Esophagus muscularis mucosa (tissue), 4 donors: ENCODE data around the gene COL6A6. TPM values are rescaled to one million over a fixed set of nuclear protein-coding genes. Genes with fewer than 3 reads are reported as not detected.
A peak's percentile ranks its signal among the peaks of the same experiment; 100 is the strongest.

Experiments used
- DNase-seq: peaks from one replicate; pipeline ENCODE4 v3.0.0-alpha.2; 2017; ENCODE audit errors: extremely low spot score
- H3K27ac ChIP-seq, 4 donors: fragments of 200-600 bp; sonication (generic); replicated peaks in 1 of 4; 1 replicate in 3 of 4; 2 replicates in 1 of 4; pipeline ENCODE4 v1.5.1; 2016 to 2019; ENCODE audit warnings: mild to moderate bottlenecking in 1 of 4
- H3K27me3 ChIP-seq, 4 donors: fragments of 200-600 bp; sonication (generic); one replicate each; pipeline versions ENCODE4 v1.5.1 to v1.6.0; 2016 to 2019
- H3K36me3 ChIP-seq, 4 donors: fragments of 200-600 bp; sonication (generic); one replicate each; pipeline ENCODE4 v1.5.1; 2016 to 2019
- H3K4me1 ChIP-seq, 4 donors: fragments of 200-600 bp; sonication (generic); one replicate each; pipeline ENCODE4 v1.5.1; 2016 to 2019
- H3K4me3 ChIP-seq, 4 donors: fragments of 200-600 bp; sonication (generic); 1 replicate in 2 of 4; 2 replicates in 2 of 4; pipeline ENCODE4 v1.5.1; 2016 to 2019; ENCODE audit warnings: mild to moderate bottlenecking in 4 of 4, moderate library complexity in 1 of 4
- H3K9me3 ChIP-seq, 4 donors: fragments of 200-600 bp; sonication (generic); 1 replicate in 3 of 4; 2 replicates in 1 of 4; pipeline ENCODE4 v1.5.1; 2016 to 2019
- CTCF ChIP-seq, 3 experiments: fragments of 200-600 bp in 2 of 3; fragments of 450-650 bp in 1 of 3; sonication (generic) in 2 of 3; IDR thresholded peaks; one replicate each; pipeline ENCODE4 v1.5.1; 2017 to 2019; ENCODE audit warnings: antibody characterized with exemption in 3 of 3, mild to moderate bottlenecking in 2 of 3, moderate library complexity in 1 of 3
- EP300 ChIP-seq: sonication (generic); formaldehyde crosslinking; IDR thresholded peaks from one replicate; pipeline ENCODE4 v1.6.1; 2017; ENCODE audit warnings: antibody characterized with exemption
- POLR2A ChIP-seq: fragments of 450-650 bp; IDR thresholded peaks from one replicate; pipeline ENCODE4 v1.6.1; 2017; ENCODE audit warnings: antibody characterized with exemption, moderate library complexity, mild to moderate bottlenecking, low read depth
- POLR2AphosphoS5 ChIP-seq, 2 donors: sonication (generic); formaldehyde crosslinking; IDR thresholded peaks; one replicate each; pipeline ENCODE4 v1.6.1; 2017; ENCODE audit warnings: antibody characterized with exemption in 2 of 2
- WGBS: methylation state at CpG from one replicate; pipeline ENCODE4 v1.1.5; 2018; 5-methylcytosine and 5-hydroxymethylcytosine counted together
- intact Hi-C: fragments of 100-400 bp; cut with DNase I; formaldehyde crosslinking; loops from one replicate; pipeline ENCODE4 v1.15.1; 2023
- total RNA-seq, 4 donors: library from RNA; depleted of rRNA; stranded (reverse); fragments of >200 nt; gene quantifications; one replicate each; pipeline versions ENCODE4 v1.1.0 to v1.2.1, GENCODE V29; 2016

Gene COL6A6
- total RNA-seq, 4 donors from 2014 or later: under 0.01 to 0.17 (median 0.12) TPM

- Histone ChIP-seq H3K9me3 (no peaks in the 10 kb centered on the region), H3K4me3 (no peak overlapping the region), H3K27ac (no peak overlapping the region), H3K27me3 (no peaks in the 10 kb centered on the region), H3K36me3 (no peaks in the 10 kb centered on the region), H3K4me1 (no peaks in the 10 kb centered on the region)
- intact Hi-C loops: no loop called here
- DNase-seq: no peak
- 18% methylated on average over 4 of the region's 4 CpGs for WGBS
- TF ChIP-seq POLR2AphosphoS5 (IDR thresholded peaks at IDR 0.05): no peak
- no peak for TF ChIP-seq EP300
- TF ChIP-seq CTCF (IDR thresholded peaks at IDR 0.05): peak in 2 of 3 experiments; percentile 15 to 37
- no peak for TF ChIP-seq POLR2A
Measured at GRCh38 chr3:130480736-130481135, 36.2 kb upstream of the COL6A6 start.

GRCh38 chr3:130488288-130488687 is 28.7 kb upstream of the COL6A6 start:
- 74% methylated on average over 1 of the region's 1 CpG for WGBS
- intact Hi-C loops: no loop called here
- no peak overlapping the region for H3K27ac ChIP-seq
- H3K9me3 ChIP-seq: no peaks in the 10 kb centered on the region
- DNase-seq: no peak
- H3K4me1 ChIP-seq: no peaks in the 10 kb centered on the region
- H3K36me3 ChIP-seq: no peaks in the 10 kb centered on the region
- H3K4me3 ChIP-seq: no peak overlapping the region
- no peak for TF ChIP-seq CTCF (IDR thresholded peaks at IDR 0.05)
- TF ChIP-seq EP300: no peak
- TF ChIP-seq POLR2AphosphoS5 (IDR thresholded peaks at IDR 0.05): no peak
- no peak for TF ChIP-seq POLR2A
- no peaks in the 10 kb centered on the region for H3K27me3 ChIP-seq

GRCh38 chr3:130488769-130489450 is 28.1 kb upstream of the COL6A6 start:
- H3K9me3 ChIP-seq: no peaks in the 10 kb centered on the region
- 84% methylated on average over 2 of the region's 2 CpGs for WGBS
- no peaks in the 10 kb centered on the region for H3K27me3 ChIP-seq
- DNase-seq: no peak
- no peaks in the 10 kb centered on the region for H3K36me3 ChIP-seq
- H3K4me3 ChIP-seq: no peak overlapping the region
- no peaks in the 10 kb centered on the region for H3K4me1 ChIP-seq
- intact Hi-C loops: no loop called here
- no peak overlapping the region for H3K27ac ChIP-seq
- TF ChIP-seq EP300 (no peak), POLR2AphosphoS5 (IDR thresholded peaks at IDR 0.05) (no peak), POLR2A (no peak), CTCF (IDR thresholded peaks at IDR 0.05) (no peak)

DNA sequence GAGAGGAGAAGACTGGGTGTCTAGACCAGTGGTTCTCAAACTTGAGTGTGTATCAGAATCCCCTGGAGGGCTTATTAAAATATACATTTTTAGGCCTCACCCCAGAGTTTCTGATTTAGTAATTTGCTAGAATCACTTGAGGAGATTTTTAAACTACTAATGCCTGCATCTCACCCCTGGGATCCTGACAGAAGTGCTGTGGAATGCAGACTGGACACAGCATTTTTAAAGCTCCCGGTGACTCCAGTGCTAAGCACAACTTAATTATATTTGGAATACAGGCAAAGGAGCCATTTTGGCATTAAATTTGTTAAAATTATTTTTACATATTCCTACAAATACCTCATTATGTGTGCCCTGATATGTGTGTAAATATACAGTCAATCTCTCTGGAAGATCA is 26.7 kb upstream of the COL6A6 start:
- Histone ChIP-seq H3K4me1 (no peaks in the 10 kb centered on the region), H3K36me3 (no peaks in the 10 kb centered on the region), H3K4me3 (no peak overlapping the region), H3K27me3 (no peaks in the 10 kb centered on the region), H3K27ac (no peak overlapping the region), H3K9me3 (no peaks in the 10 kb centered on the region)
- DNase-seq: no peak
- intact Hi-C loops: no loop called here
- TF ChIP-seq POLR2AphosphoS5 (IDR thresholded peaks at IDR 0.05) (no peak), EP300 (no peak), POLR2A (no peak), CTCF (IDR thresholded peaks at IDR 0.05) (no peak)
- 36% methylated on average over 1 of the region's 1 CpG for WGBS

- H3K36me3 ChIP-seq: no peaks in the 10 kb centered on the region
- no peak overlapping the region for H3K27ac ChIP-seq
- no peaks in the 10 kb centered on the region for H3K27me3 ChIP-seq
- DNase-seq: no peak
- intact Hi-C loops: no loop called here
- H3K9me3 ChIP-seq: no peaks in the 10 kb centered on the region
- TF ChIP-seq POLR2AphosphoS5 (IDR thresholded peaks at IDR 0.05) (no peak), POLR2A (no peak), CTCF (IDR thresholded peaks at IDR 0.05) (no peak), EP300 (no peak)
- H3K4me3 ChIP-seq: no peak overlapping the region
- H3K4me1 ChIP-seq: no peaks in the 10 kb centered on the region
- 63% methylated on average over 6 of the region's 6 CpGs for WGBS
Measured at GRCh38 chr3:130491431-130491830, 25.5 kb upstream of the COL6A6 start.
